IMR-90 (cell line): ENCODE results near the gene LRP1B. TPM values are rescaled to one million over a fixed set of nuclear protein-coding genes. Genes with fewer than 3 reads are reported as not detected.

Experiments
- ATAC-seq: fragments of 200-7000 bp; cut with Tn5 transposase; 2 replicates; pipeline ENCODE4 v1.9.1; 2020; ENCODE audit warnings: low read depth, mild to moderate bottlenecking, moderate library complexity
- BruUV-seq: library from RNA; stranded (reverse); fragments of 400-500 nt; replicated peaks from 2 replicates; lab custom pipeline; 2021; lab: Mats Ljungman, UMichigan
- CTCF ChIA-PET: fragments of 300-600 bp; formaldehyde crosslinking; extraction: SDS; loops from one replicate; lab custom pipeline; 2021; ENCODE audit warnings: antibody characterized with exemption; lab: Yijun Ruan, JAX
- POLR2A ChIA-PET: fragments of 300-600 bp; sonication (Branson Sonifier 250); formaldehyde crosslinking; loops from one replicate; lab custom pipeline; 2022; ENCODE audit warnings: antibody characterized with exemption; ENCODE audit not compliant: unreplicated experiment; lab: Charles Lee
- DNase-seq: peaks from one replicate; pipeline ENCODE4 v3.0.0; 2013
- H2AFZ ChIP-seq: replicated peaks from 2 replicates; pipeline ENCODE3; 2013; ENCODE audit warnings: low read length, mild to moderate bottlenecking; ENCODE audit not compliant: poor library complexity
- H2AK5ac ChIP-seq: 2 replicates; pipeline ENCODE4 v1.6.1; 2013; ENCODE audit warnings: low read depth, low read length, inconsistent platforms
- H2AK9ac ChIP-seq: replicated peaks from 2 replicates; pipeline ENCODE3; 2013; ENCODE audit warnings: mild to moderate bottlenecking, low read depth, low read length, moderate library complexity; ENCODE audit not compliant: poor library complexity
- H2BK120ac ChIP-seq: 2 replicates; pipeline ENCODE4 v1.6.1; 2013; ENCODE audit warnings: low read depth, low read length, inconsistent platforms
- H2BK15ac ChIP-seq: 3 replicates; pipeline ENCODE4 v1.6.1; 2013; ENCODE audit warnings: low read depth, low read length, inconsistent platforms
- H2BK20ac ChIP-seq: 2 replicates; pipeline ENCODE4 v1.6.1; 2013; ENCODE audit warnings: low read depth, mild to moderate bottlenecking, inconsistent platforms, low read length, moderate library complexity
- H2BK5ac ChIP-seq: 2 replicates; pipeline ENCODE4 v1.6.1; 2013; ENCODE audit warnings: mild to moderate bottlenecking, low read depth, low read length, inconsistent platforms; ENCODE audit not compliant: poor library complexity, severe bottlenecking
- H3K14ac ChIP-seq: replicated peaks from 2 replicates; pipeline ENCODE4 v1.6.1; 2013; ENCODE audit warnings: low read depth, low read length, inconsistent platforms
- H3K18ac ChIP-seq: 2 replicates; pipeline ENCODE4 v1.6.1; 2013; ENCODE audit warnings: low read depth, low read length, control low read depth
- H3K23ac ChIP-seq: 2 replicates; pipeline ENCODE4 v1.6.1; 2013; ENCODE audit warnings: low read depth, low read length, inconsistent platforms
- H3K27ac ChIP-seq: 2 replicates; pipeline ENCODE4 v1.5.1; 2013; ENCODE audit warnings: mild to moderate bottlenecking, control low read depth, low read length; ENCODE audit not compliant: insufficient read depth
- H3K27me3 ChIP-seq: 2 replicates; pipeline ENCODE4 v1.6.1; 2013; ENCODE audit warnings: low read length; ENCODE audit not compliant: control insufficient read depth, insufficient read depth
- H3K36me3 ChIP-seq: 2 replicates; pipeline ENCODE4 v1.6.1; 2013; ENCODE audit warnings: low read length, mixed read lengths; ENCODE audit not compliant: control insufficient read depth, insufficient read depth
- H3K4ac ChIP-seq: 2 replicates; pipeline ENCODE4 v1.6.1; 2013; ENCODE audit warnings: low read depth, low read length, inconsistent platforms
- H3K4me1 ChIP-seq: 2 replicates; pipeline ENCODE4 v1.6.1; 2013; ENCODE audit warnings: low read length, mixed read lengths; ENCODE audit not compliant: control insufficient read depth, insufficient read depth
- H3K4me2 ChIP-seq: 2 replicates; pipeline ENCODE4 v1.6.1; 2013; ENCODE audit warnings: low read depth, mild to moderate bottlenecking, control low read depth, low read length, moderate library complexity
- H3K4me3 ChIP-seq: 2 replicates; pipeline ENCODE4 v1.5.1; 2013; ENCODE audit warnings: low read depth, mild to moderate bottlenecking, control low read depth, low read length, moderate library complexity; ENCODE audit not compliant: insufficient read depth
- H3K56ac ChIP-seq: 2 replicates; pipeline ENCODE4 v1.6.1; 2013; ENCODE audit warnings: low read length, inconsistent platforms; ENCODE audit not compliant: insufficient read depth; ENCODE audit errors: extremely low read depth
- H3K79me1 ChIP-seq, 2 experiments: 2 replicates each; pipeline ENCODE4 v1.6.1; 2013; ENCODE audit warnings: low read length in 2 of 2, inconsistent platforms in 1 of 2, low read depth in 1 of 2
- H3K9ac ChIP-seq: 2 replicates; pipeline ENCODE4 v1.6.1; 2013; ENCODE audit warnings: low read depth, low read length, control low read depth
- H3K9me1 ChIP-seq: 2 replicates; pipeline ENCODE4 v1.6.1; 2013; ENCODE audit warnings: low read length, inconsistent platforms; ENCODE audit not compliant: insufficient read depth
- H3K9me3 ChIP-seq: 2 replicates; pipeline ENCODE4 v1.6.1; 2013; ENCODE audit warnings: low read length; ENCODE audit not compliant: control insufficient read depth, insufficient read depth
- H4K20me1 ChIP-seq: 2 replicates; pipeline ENCODE4 v1.6.1; 2013; ENCODE audit warnings: low read length, inconsistent platforms; ENCODE audit not compliant: insufficient read depth
- H4K5ac ChIP-seq: 2 replicates; pipeline ENCODE4 v1.6.1; 2013; ENCODE audit warnings: mild to moderate bottlenecking, low read depth, low read length, control low read depth
- H4K8ac ChIP-seq, 2 experiments: 2 replicates each; pipeline ENCODE4 v1.6.1; 2013; ENCODE audit warnings: low read depth in 2 of 2, low read length in 2 of 2, control low read depth in 1 of 2, inconsistent platforms in 1 of 2
- H4K91ac ChIP-seq: 2 replicates; pipeline ENCODE4 v1.6.1; 2013; ENCODE audit warnings: low read depth, low read length, inconsistent platforms; ENCODE audit not compliant: insufficient read depth
- CHD1 ChIP-seq: IDR thresholded peaks from 2 replicates; pipeline ENCODE4 v1.6.1; 2012; ENCODE audit warnings: low read depth, low read length, improper control_type of control experiment
- RAD21 ChIP-seq: IDR thresholded peaks from 2 replicates; pipeline ENCODE4 v1.6.1; 2012; ENCODE audit warnings: low read length, improper control_type of control experiment
- WGBS, 2 experiments: methylation state at CpG; one replicate each; pipeline versions ENCODE4 v1.1.5 to v1.1.7; 2013; ENCODE audit warnings: missing lambda C conversion rate in 2 of 2; ENCODE audit not compliant: insufficient read length in 1 of 2; ENCODE audit errors: extremely low coverage in 2 of 2; 5-methylcytosine and 5-hydroxymethylcytosine counted together
- dilution Hi-C: fragments of 300-500 bp; cut with HindIII; formaldehyde crosslinking; loops from one replicate; pipeline ENCODE4 v1.14.3; 2018; ENCODE audit warnings: low sequenced_read_pairs; ENCODE audit not compliant: unreplicated experiment
- in situ Hi-C: fragments of 300-500 bp; cut with MboI; formaldehyde crosslinking; loops from 3 replicates; pipeline ENCODE4 v1.14.3; 2019; ENCODE audit warnings: low sequenced_read_pairs, inconsistent platforms, mixed read lengths
- intact Hi-C: fragments of 100-400 bp; cut with micrococcal nuclease; formaldehyde crosslinking; loops from 2 replicates; pipeline ENCODE4 v1.10.0; 2022
- polyA plus RNA-seq, 3 experiments: library from polyadenylated mRNA; depleted of rRNA; stranded (reverse); fragments of >200 nt; gene quantifications; 2 replicates each; pipeline ENCODE4 v1.2.3, GENCODE V29; 2012; ENCODE audit warnings: low replicate concordance in 1 of 3
- total RNA-seq: library from RNA; depleted of rRNA; stranded (reverse); fragments of >200 nt; gene quantifications from 2 replicates; pipeline ENCODE4 v1.2.3, GENCODE V29; 2012

The LRP1B gene
- total and polyA plus RNA-seq, 2 of the 4 experiments (the other 2 are of a cell fraction) = under 0.01 to 0.02 TPM

GRCh38 chr2:140580532-140581151 lies 1550.2 kb downstream of the LRP1B start:
- Histone ChIP-seq H2BK15ac (no peak overlapping the region), H2AK9ac (no peak overlapping the region), H3K27me3 (no peaks in the 10 kb centered on the region), H4K91ac (no peak overlapping the region), H3K23ac (no peak overlapping the region), H2BK5ac (no peak overlapping the region), H4K5ac (no peak overlapping the region), H3K9me1 (no peaks in the 10 kb centered on the region), H3K4ac (no peak overlapping the region), H3K27ac (no peak overlapping the region), H3K9ac (no peak overlapping the region), H3K36me3 (no peaks in the 10 kb centered on the region), H2AFZ (no peak overlapping the region), H3K14ac (no peak overlapping the region), H3K79me1 (no peaks in the 10 kb centered on the region), H2BK20ac (no peak overlapping the region), H3K56ac (no peak overlapping the region), H3K4me2 (no peak overlapping the region), H3K9me3 (no peaks in the 10 kb centered on the region), H3K18ac (no peak overlapping the region), H2BK120ac (no peak overlapping the region), H3K4me3 (no peak overlapping the region), H4K8ac (no peak overlapping the region), H4K20me1 (no peaks in the 10 kb centered on the region), H2AK5ac (no peak overlapping the region), H3K4me1 (no peaks in the 10 kb centered on the region)
- dilution Hi-C loops = no loop called here
- BruUV-seq = no TSS peak
- TF ChIP-seq CHD1 (no peak), RAD21 (no peak)
- in situ Hi-C loops = no loop called here
- no CpG with 5 or more reads among the region's 2 CpGs for WGBS, 2 experiments
- DNase-seq (no peak), ATAC-seq (no peak)
- CTCF ChIA-PET = no interaction called here
- POLR2A ChIA-PET = no interaction called here
- intact Hi-C loops = no loop called here
